AG10803 (cell line): ENCODE data around the gene STRN3.

Experiments
- DNase-seq: peaks from one replicate; pipeline ENCODE4 v3.0.0; 2010; ENCODE audit warnings: low read depth
- H3K4me3 ChIP-seq: 2 replicates; pipeline ENCODE4 v1.5.1; 2011; ENCODE audit warnings: mild to moderate bottlenecking, low read length, control low read depth
- CTCF ChIP-seq: conservative IDR thresholded peaks from 2 replicates; pipeline ENCODE4 v1.5.1; 2011; ENCODE audit warnings: mild to moderate bottlenecking, low read length, control low read depth, inconsistent platforms

STRN3 gene

DNA sequence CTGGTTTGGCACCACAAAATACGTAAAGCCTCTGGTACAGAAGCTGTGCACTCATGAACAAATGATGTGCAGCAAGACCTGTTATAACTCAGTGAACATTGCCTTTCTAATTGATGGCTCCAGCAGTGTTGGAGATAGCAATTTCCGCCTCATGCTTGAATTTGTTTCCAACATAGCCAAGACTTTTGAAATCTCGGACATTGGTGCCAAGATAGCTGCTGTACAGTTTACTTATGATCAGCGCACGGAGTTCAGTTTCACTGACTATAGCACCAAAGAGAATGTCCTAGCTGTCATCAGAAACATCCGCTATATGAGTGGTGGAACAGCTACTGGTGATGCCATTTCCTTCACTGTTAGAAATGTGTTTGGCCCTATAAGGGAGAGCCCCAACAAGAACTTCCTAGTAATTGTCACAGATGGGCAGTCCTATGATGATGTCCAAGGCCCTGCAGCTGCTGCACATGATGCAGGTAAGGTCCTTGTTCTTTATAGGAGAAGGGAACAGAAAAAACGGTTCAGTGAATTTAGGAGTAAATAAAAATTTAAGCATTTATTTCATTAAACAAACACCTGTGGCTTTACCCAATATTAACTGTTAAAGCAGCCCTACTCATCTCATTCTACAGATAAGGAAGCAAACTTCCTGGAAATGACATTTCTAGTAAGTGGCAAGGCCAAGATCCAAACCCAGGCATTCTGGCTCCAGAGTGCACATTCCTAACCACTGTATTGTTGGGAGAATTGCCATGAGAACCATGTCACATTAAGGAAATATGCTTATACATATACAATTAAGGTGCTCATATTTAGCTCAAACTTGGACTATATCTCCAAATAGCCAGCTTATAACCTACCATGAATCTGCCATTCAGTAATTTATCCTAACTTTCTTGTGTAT, 140.1 kb downstream of the STRN3 start:
- no peak for TF ChIP-seq CTCF
- peak; percentile 40 for DNase-seq
- no peak overlapping the region for H3K4me3 ChIP-seq

DNA sequence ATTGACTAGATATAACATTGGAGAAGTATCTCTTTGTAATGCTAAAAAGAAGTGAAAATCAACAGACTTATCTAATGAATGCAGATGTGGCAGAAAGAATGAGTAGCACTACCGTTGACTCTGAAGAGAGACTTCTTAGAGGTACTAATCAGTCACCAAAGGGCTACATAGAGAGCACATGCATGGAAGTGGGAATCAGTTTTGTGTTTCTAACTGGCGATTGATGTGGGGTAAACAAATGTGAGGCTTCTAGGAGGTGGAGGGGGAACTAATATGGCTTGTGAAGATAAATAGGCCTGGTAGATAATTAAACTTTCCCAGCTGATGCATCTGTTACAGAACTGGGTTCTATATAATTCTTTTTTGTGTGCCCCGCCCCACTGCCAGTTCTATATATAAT, 141.3 kb downstream of the STRN3 start:
- TF ChIP-seq CTCF, result no peak
- no peak overlapping the region for H3K4me3 ChIP-seq
- no peak for DNase-seq

- DNase-seq, result no peak
Observed at GRCh38 chr14:30883508-30884294, 142.5 kb downstream of the STRN3 start.

GRCh38 chr14:30882431-30882830, 143.7 kb downstream of the STRN3 start:
- no peak overlapping the region for H3K4me3 ChIP-seq
- DNase-seq, result no peak
- TF ChIP-seq CTCF, result no peak

More at GRCh38 chr14:30883508-30884294, 142.5 kb downstream of the STRN3 start:
- TF ChIP-seq CTCF, result no peak
- no peak overlapping the region for H3K4me3 ChIP-seq

DNA sequence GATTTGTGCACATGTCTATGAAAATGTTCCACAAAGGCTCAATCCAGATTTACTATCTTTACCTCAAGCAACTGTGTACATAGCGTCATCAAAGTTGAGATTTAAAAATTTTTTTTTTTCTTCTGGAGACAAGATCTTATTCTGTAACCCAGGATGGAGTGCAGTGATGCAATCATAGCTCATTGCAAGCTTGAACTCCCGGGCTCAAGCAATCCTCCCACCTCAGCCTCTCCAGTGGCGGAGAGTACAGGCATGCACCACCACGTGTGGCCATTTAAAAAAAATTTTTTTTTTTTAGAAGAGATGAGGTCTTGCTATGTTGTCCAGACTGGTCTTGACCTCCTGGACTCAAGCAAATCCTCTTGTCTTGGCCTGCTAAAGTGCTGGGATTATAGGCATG, 149.5 kb downstream of the STRN3 start:
- no peak overlapping the region for H3K4me3 ChIP-seq
- no peak for TF ChIP-seq CTCF
- DNase-seq, result no peak

GRCh38 chr14:30875788-30876053, 150.5 kb downstream of the STRN3 start:
- TF ChIP-seq CTCF, result no peak
- H3K4me3 ChIP-seq, result no peak overlapping the region
- DNase-seq, result no peak
